HG02973 (cell line): ENCODE results near the gene GLI2.

Source experiments
- ATAC-seq: cut with Tn5 transposase; IDR thresholded peaks from one replicate; pipeline ENCODE4 v1.9.1; 2021; ENCODE audit warnings: moderate library complexity; ENCODE audit not compliant: unreplicated experiment

The GLI2 gene

DNA sequence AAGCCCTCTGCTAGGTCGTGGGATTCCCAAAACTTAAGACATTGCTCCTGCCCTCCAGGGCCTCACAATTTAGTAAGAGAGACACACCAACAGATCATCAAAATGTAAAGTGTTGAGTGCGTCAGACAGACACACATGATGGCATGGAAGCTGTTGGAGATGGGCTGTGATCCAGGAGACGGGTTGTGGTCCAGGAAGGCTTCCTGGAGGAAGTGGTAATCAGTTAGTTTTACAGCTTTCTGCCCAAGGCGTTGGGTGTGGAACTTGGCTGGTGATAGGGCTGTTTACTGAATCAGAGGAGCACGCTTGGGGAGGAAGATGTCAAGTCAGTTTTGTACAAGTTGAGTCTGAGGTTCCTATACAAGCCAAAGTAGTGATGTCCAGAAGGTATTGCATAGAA, 24.0 kb upstream of the GLI2 start:
- ATAC-seq = no peak

DNA sequence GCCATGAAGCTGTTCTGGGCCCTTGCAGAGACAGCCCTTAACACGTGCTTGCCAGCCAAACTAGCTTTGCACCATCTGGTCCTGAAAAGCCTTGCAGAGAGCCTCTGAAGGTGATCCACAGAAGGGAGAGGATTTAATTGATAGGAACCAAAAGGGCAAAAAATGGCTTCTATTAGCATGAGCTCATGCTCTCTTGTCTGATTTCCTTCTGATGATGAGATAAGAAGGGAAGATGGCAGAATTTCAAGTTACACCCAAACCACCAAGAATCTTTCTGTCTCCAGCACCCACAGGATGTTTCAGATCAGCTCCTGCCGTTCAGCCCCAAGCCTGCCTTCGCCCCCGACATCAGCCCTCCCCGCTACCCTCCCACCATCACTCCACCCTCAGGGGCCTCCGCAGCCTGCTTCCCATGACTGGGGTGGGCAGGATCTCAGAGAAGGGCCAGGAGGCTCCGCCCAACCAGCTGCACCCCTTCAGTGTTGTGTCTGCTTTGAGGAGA, 23.4 kb upstream of the GLI2 start:
- no peak for ATAC-seq

GRCh38 chr2:120715353-120715752, 20.3 kb upstream of the GLI2 start:
- no peak for ATAC-seq

- no peak for ATAC-seq
Measured at GRCh38 chr2:120715941-120716340, 19.7 kb upstream of the GLI2 start.

GRCh38 chr2:120716641-120717585, 18.8 kb upstream of the GLI2 start:
- no peak for ATAC-seq

- ATAC-seq = no peak
Measured at GRCh38 chr2:120719491-120719890, 16.2 kb upstream of the GLI2 start.

DNA sequence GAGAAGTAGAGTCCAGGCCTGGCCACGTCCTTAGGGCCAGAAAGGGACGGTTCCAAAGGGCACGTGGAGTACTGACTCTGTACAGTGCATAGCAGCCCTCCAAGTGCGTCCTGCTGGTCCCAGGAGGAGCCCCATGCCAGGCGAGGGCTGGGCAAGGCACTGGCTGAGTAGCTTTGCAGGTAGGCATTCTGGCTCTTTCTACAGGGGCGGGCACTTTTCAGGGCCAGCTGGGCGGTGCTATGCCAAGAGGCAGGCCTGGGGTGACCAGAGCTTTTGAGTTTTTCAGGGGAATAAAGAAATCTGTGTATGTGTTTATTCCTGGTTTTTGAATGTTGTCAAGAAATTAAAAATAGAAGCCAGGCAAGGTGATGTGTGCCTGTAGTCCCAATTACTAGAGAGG, 15.4 kb upstream of the GLI2 start:
- no peak for ATAC-seq

DNA sequence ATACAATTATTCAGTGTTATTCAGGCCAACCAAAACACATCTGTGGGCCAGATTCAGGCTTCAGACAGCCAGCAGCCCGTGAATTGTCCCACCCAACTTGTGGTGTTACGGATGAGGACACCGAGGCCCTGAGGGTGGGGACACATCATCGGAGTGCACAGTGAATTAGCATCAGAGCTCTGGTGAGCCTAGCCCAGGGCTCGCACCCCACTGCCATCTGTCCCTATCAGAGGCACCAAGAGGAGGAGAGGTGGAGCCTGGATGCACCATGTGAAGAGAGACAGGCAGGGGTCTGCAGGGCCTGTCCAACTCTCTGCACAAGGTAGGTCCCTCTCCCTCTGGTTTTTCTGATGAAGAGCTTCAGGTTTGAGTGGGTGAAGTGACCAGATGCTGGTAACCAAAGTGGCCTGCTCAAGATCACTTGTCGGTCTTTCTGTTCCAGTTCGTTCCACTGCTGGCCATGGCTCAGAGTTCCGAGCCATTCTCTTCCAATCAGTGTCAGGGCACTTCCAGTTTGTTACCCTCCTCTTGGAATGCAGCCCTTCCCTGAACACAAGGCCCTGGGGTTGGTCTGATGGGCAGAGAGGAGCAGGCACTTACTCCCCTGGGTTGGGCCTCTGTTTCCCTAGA, 14.8 kb upstream of the GLI2 start:
- ATAC-seq = no peak

DNA sequence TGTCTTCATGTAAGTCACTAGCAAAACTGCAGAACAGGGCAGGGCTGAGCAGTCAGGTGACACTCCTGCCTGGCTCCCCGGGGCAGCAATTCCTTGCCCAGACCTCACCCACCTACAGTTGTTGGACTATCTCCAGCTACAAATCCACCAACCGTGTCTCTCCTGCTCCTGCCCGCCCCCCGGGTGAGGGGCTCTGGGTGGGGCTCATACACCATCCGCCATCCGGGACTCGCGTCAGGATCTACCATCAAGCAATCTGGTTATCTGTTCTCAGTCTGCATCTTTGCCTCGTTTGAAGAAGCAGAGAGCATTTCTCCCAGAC, 13.5 kb upstream of the GLI2 start:
- ATAC-seq = no peak

DNA sequence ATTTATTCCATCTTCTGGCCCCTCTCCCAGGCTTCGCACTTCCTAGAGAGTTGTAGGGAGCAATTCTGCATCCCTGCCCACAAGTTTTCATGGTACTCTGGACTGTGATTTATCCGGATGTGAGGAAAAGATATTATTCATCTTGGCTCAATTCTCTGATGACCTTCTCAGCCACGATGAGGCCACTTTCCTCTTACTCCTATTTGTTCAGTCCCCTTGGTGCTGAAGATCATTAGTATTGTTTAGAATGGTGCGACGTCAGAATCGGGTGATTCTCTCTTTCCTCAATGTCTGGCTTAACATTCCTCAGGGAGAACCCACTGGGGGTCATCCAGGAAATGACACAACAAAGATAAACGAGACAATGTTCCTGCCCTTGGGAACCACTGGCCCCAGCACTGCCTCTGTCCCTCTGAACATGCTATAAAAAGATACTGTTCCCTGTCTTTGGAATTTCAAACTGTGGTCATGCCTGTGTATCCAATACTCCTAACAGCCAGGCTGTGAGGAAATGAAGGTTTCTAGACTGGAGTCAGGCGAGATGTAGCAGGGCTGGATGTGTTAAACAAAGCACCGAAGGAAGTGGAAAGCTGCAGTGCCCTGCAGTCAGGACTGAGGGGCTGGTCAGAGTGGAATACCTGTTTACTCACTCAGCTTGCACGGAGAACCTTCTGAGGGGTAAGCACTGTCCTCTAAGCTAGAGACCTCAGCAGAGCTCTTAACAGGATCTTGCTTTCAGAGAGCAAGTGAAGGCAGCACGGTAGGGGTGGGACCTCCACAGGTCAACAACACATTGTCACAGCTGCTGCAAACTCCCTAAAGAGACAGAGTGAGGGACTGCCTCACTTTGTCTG, 12.9 kb upstream of the GLI2 start:
- no peak for ATAC-seq

DNA sequence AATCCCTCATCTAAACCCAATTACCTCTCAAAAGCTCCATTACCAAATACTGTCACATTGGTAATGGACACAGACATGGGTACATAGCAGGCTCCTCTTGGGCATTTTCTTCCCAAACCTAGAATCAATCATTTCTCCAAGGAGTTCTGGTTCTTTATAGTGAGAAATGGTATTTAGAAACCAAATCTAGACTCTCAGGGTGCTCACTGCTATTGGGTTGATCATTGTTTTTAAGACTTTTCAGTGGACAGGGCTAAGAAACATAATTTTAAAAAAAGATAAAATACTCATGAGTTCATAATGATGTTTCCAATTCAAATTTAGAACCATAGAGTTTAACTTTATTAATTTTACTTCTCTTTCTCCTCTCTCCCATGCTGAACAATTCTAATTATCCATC, 9.4 kb upstream of the GLI2 start:
- ATAC-seq = no peak

- no peak for ATAC-seq
Measured at GRCh38 chr2:120729406-120730399, 6.0 kb upstream of the GLI2 start.

DNA sequence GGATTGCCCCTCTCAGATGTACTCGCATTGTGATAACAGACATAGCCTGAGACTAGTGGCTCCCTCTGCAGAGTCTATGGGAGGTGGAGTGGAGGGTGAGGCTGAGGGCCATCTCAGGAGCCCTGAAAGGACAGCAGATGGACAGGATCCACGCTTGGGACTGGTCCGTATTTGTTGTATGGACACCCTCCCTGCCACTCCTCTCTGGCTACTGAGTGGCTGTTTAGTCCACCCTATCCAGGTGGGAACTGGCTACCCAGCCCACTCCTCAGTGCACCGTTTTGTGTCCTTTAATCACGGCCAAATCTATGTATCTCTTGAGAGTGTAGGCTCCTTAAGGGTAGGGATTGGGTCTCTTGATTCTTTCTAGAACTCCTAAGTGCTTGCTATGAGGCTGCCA, 4.5 kb upstream of the GLI2 start:
- no peak for ATAC-seq

- ATAC-seq = no peak
Measured at GRCh38 chr2:120732506-120733237, 3.0 kb upstream of the GLI2 start.

DNA sequence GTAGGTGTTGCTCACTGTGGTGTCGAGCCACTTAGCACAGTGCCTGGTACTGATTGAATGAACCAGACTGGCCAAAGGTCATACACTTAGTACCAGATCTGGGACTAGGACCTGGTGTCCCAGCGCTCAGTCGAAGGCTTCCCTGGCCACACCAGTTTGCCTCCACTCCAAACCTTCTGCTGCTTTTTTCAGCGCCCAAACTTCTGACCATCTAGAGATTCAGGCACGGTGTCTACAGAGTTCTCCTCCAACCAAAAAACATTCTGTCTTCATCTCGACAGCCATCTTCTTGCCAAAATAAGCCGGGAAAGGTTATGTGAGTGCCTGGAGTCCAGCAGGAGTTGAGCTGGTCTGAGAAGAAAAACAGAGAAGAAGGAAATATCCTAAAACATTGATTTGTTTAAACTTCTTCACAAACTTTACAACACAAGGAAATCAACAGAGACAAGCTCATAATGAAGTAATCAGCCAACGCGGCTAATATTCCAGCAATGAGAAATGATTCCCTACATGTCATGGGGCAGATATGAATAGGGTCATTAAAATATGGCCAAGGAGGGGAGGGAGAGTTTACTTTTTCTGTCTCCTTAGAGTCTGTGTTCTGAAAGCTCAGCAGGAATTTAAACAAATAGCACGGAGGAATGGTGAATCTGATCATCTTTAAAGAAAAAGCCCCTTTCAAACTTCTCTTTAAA, 2.3 kb upstream of the GLI2 start:
- ATAC-seq = no peak

DNA sequence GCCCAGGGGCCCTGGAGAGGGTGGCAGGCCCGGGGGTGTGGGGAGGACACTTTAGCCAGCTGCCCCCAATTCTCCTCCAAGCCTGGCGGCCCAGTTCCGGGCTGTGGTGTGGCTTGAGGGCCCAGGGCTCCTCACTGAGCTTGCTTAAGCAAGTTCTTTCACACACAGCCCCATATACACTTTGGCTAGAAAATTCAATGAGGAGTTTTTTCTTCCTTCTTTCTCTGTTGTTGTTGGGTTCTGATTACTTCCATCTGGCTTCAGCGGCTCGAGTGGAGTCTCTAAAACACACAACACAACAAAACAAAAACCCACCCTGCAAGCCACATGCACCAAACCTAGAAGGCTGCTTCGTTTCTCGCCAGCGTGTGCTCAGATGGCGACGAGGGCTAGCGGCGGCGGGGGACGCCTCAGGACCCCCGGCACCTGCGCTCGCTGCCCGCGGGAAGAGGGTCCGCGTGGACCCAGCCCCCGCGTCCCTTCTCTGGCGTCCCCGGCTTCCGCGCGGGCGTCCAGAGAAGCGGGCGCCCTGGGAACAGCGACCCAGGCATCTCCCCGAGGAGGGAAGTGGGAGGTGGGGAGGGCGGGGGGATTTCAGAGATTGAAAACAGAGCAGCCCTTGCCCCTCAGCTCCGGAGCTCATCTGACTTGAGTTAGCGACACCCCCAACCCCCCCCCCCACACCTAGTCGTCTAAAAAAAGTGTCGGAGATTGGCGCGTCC, 577 bp upstream of the GLI2 start:
- ATAC-seq = no peak

DNA sequence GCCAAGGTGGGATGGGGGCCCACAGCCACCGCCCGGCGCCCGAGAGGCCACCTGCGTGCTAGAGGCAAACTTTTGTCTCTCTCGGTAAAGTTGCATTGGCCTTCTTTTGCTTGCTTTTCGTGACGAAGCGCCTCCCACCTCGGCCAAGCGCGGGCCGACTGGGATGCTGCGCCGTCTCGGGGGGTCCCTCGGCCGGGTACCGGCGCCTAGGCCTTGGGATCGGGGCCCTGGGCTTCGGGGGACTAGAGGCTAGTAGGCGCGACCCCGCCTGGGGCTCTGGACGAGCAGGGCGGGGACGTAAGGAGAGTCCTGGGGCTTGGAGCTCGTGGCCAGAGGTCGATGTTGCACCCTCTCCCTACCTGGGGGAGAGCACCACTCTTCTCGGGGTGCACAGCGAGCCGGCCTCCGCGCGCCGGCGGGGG, 545 bp downstream of the GLI2 start:
- ATAC-seq = no peak

DNA sequence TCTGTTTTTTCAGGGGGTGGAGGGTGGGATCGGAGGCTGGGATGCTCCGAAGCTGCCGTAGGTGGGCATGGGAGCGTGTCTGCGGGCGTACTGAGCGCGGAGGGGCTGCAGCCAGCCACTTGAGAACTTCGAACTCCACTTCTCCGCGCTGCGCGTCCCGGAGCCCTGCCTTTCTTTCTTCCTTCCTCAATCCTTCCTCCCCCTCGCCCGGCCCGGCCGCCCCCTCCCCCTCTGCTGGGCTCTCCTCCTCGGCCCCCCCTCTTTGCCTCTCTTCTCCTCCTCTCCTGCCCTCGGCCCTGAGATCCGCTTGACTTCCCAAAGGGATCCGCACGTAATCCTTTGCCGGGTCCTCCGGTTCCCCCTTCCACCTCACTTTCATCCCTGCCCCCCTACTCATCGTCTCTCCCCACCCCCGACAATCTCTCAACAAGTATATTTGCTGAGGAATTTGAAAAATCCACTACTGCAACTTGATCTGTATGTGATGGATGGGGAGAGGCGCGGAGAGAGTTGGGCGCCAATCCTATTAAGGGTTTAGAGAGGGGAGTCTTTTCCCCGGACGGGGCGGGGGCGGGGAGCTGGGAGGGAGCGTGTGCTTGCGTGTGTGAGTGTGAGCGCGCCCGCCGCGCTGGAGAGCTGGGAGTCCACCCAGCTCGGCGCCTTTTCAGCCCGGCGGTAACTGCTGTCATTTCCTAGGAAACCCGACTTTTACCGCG, 1.1 kb downstream of the GLI2 start:
- ATAC-seq = no peak
